ENCODE results near the gene KBTBD12. TPM values are rescaled to one million over a fixed set of nuclear protein-coding genes. Genes with fewer than 3 reads are reported as not detected.

The KBTBD12 gene
- total RNA-seq, 1 donor from 2014 or later = not detected

DNA sequence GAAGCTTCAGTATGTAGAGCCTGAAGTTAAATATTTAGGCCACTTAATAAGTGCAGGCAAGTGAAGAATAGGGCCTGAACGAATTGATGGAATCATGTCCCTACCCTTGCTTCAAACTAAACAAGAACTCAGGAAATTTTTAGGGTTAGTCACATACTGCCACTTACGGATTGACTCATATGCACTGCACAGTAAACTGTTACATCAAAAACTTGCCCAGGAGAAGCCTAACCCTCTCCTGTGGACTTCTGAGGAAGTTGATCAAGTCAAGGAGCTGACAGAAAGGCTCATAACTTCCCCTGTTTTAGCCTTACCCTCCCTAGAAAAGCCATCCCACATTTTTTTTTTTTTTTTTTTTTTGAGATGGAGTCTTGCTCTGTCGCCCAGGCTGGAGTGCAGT, 20.6 kb upstream of the KBTBD12 start:
- H3K27me3 Mint-ChIP-seq (ENCODE audit: low read depth) = no peaks in the 10 kb centered on the region
- peaks cover 2% of the 10 kb centered on the region for H3K36me3 Mint-ChIP-seq (ENCODE audit: low read depth)
- H3K9me3 Mint-ChIP-seq (ENCODE audit: low read depth) = peaks cover 14% of the 10 kb centered on the region
- no peak for TF ChIP-seq CTCF (IDR thresholded peaks at IDR 0.05)
- no peak for DNase-seq (ENCODE audit: low spot score)
- no peak overlapping the region for H3K4me3 Mint-ChIP-seq (ENCODE audit: unreplicated experiment)
- H3K27ac Mint-ChIP-seq (ENCODE audit: unreplicated experiment) = no peak overlapping the region
- H3K4me1 Mint-ChIP-seq (ENCODE audit: low read depth) = peaks cover 16% of the 10 kb centered on the region

GRCh38 chr3:127899200-127899599, 15.8 kb upstream of the KBTBD12 start:
- Mint-ChIP-seq H3K9me3 (ENCODE audit: low read depth) (peaks cover 5% of the 10 kb centered on the region), H3K4me1 (ENCODE audit: low read depth) (no peaks in the 10 kb centered on the region), H3K27ac (ENCODE audit: unreplicated experiment) (no peak overlapping the region), H3K27me3 (ENCODE audit: low read depth) (peaks cover 3% of the 10 kb centered on the region), H3K36me3 (ENCODE audit: low read depth) (no peaks in the 10 kb centered on the region), H3K4me3 (ENCODE audit: unreplicated experiment) (no peak overlapping the region)
- no peak for DNase-seq (ENCODE audit: low spot score)
- no peak for TF ChIP-seq CTCF (IDR thresholded peaks at IDR 0.05)

GRCh38 chr3:127899766-127900165, 15.3 kb upstream of the KBTBD12 start:
- H3K36me3 Mint-ChIP-seq (ENCODE audit: low read depth) = no peaks in the 10 kb centered on the region
- TF ChIP-seq CTCF (IDR thresholded peaks at IDR 0.05) = no peak
- H3K27me3 Mint-ChIP-seq (ENCODE audit: low read depth) = peaks cover 3% of the 10 kb centered on the region
- peaks cover 5% of the 10 kb centered on the region for H3K9me3 Mint-ChIP-seq (ENCODE audit: low read depth)
- no peak overlapping the region for H3K4me3 Mint-ChIP-seq (ENCODE audit: unreplicated experiment)
- no peak overlapping the region for H3K27ac Mint-ChIP-seq (ENCODE audit: unreplicated experiment)
- no peak for DNase-seq (ENCODE audit: low spot score)
- H3K4me1 Mint-ChIP-seq (ENCODE audit: low read depth) = no peaks in the 10 kb centered on the region

DNA sequence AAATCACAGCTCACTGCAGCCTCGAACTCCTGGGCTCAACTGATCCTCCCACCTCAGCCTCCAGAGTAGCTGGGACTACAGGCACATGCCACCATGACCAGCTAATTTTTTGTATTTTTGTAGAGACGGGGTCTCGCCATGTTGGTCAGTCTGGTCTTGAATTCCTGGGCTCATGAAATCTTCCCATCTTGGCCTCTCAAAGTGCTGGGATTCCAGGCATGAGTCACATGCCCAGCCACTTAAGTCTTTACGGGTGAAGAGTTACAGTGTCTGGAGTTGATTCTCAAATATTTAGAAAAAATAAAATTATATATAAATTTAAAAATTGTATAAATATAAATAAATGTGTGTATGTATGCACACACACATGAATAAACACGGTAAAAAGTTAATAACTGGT, 14.5 kb upstream of the KBTBD12 start:
- Mint-ChIP-seq H3K36me3 (ENCODE audit: low read depth) (no peaks in the 10 kb centered on the region), H3K4me1 (ENCODE audit: low read depth) (no peaks in the 10 kb centered on the region), H3K27ac (ENCODE audit: unreplicated experiment) (no peak overlapping the region), H3K27me3 (ENCODE audit: low read depth) (peaks cover 3% of the 10 kb centered on the region), H3K4me3 (ENCODE audit: unreplicated experiment) (no peak overlapping the region), H3K9me3 (ENCODE audit: low read depth) (peaks cover 5% of the 10 kb centered on the region)
- DNase-seq (ENCODE audit: low spot score) = no peak
- no peak for TF ChIP-seq CTCF (IDR thresholded peaks at IDR 0.05)

DNA sequence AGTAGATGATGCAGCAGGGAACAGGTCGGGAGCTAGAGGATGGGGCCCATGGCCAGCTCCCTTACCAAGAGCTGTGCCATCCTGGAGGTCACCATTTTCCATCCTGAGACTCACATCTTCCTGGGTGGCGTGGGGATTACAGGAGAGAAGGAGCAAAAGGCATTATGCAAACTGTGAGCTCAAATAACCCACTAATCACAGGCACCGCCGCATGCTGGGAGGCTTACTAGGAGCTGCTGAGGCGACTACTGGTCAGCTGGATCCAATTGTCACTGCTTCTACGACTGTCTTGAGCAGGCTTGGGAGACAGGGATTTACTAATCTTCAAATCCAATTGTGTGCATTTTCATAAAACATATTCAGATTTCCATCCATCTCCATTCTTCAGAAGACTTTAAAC, 12.5 kb upstream of the KBTBD12 start:
- H3K27me3 Mint-ChIP-seq (ENCODE audit: low read depth) = peaks cover 3% of the 10 kb centered on the region
- TF ChIP-seq CTCF (IDR thresholded peaks at IDR 0.05) = no peak
- no peaks in the 10 kb centered on the region for H3K9me3 Mint-ChIP-seq (ENCODE audit: low read depth)
- H3K27ac Mint-ChIP-seq (ENCODE audit: unreplicated experiment) = no peak overlapping the region
- no peaks in the 10 kb centered on the region for H3K4me1 Mint-ChIP-seq (ENCODE audit: low read depth)
- no peak overlapping the region for H3K4me3 Mint-ChIP-seq (ENCODE audit: unreplicated experiment)
- no peaks in the 10 kb centered on the region for H3K36me3 Mint-ChIP-seq (ENCODE audit: low read depth)
- DNase-seq (ENCODE audit: low spot score) = no peak

All from chondrocyte (in vitro differentiated cells).